ENCODE results near the gene RBM38.

The RBM38 gene

DNA sequence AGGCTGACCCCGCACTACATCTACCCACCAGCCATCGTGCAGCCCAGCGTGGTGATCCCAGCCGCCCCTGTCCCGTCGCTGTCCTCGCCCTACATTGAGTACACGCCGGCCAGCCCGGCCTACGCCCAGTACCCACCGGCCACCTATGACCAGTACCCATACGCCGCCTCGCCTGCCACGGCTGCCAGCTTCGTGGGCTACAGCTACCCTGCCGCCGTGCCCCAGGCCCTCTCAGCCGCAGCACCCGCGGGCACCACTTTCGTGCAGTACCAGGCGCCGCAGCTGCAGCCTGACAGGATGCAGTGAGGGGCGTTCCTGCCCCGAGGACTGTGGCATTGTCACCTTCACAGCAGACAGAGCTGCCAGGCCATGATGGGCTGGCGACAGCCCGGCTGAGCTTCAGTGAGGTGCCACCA is 16.4 kb downstream of the RBM38 start:
- H3K27me3 ChIP-seq (ENCODE audit: low read length): no peaks in the 10 kb centered on the region
- TF ChIP-seq, protein P1, sequence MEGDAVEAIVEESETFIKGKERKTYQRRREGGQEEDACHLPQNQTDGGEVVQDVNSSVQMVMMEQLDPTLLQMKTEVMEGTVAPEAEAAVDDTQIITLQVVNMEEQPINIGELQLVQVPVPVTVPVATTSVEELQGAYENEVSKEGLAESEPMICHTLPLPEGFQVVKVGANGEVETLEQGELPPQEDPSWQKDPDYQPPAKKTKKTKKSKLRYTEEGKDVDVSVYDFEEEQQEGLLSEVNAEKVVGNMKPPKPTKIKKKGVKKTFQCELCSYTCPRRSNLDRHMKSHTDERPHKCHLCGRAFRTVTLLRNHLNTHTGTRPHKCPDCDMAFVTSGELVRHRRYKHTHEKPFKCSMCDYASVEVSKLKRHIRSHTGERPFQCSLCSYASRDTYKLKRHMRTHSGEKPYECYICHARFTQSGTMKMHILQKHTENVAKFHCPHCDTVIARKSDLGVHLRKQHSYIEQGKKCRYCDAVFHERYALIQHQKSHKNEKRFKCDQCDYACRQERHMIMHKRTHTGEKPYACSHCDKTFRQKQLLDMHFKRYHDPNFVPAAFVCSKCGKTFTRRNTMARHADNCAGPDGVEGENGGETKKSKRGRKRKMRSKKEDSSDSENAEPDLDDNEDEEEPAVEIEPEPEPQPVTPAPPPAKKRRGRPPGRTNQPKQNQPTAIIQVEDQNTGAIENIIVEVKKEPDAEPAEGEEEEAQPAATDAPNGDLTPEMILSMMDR (IDR thresholded peaks at IDR 0.05; ENCODE audit: insufficient read depth, low read length, poor library complexity, severe bottlenecking): no peak
- TF ChIP-seq EZH2phosphoT487 (conservative IDR thresholded peaks at IDR 0.05; ENCODE audit: low read length): no peak
- no peaks in the 10 kb centered on the region for H3K9me2 ChIP-seq (replicated peaks; ENCODE audit: insufficient read depth, low read length)
- H3K4me3 ChIP-seq (ENCODE audit: insufficient read depth, low read length, poor library complexity, severe bottlenecking): no peak overlapping the region
- no peak overlapping the region for H2AFZ ChIP-seq (ENCODE audit: low read depth, low read length, severe bottlenecking)
- no peak overlapping the region for H3K27ac ChIP-seq (ENCODE audit: low read depth, low read length)
- H3K9me3 ChIP-seq (ENCODE audit: insufficient read depth, low read length): no peaks in the 10 kb centered on the region
- H3K36me3 ChIP-seq (ENCODE audit: low read length): peaks cover 13% of the 10 kb centered on the region; the same call in 1 of the 2 replicates
- H4K20me1 ChIP-seq (ENCODE audit: low read depth, low read length): peaks cover 17% of the 10 kb centered on the region; the same call in 1 of the 2 replicates
- H3K9ac ChIP-seq (ENCODE audit: low read length): no peak overlapping the region
- peaks cover 20% of the 10 kb centered on the region for H3F3A ChIP-seq (ENCODE audit: insufficient read depth)
- H3K79me2 ChIP-seq (ENCODE audit: insufficient read depth, low read length): peaks cover 14% of the 10 kb centered on the region
- H3K4me2 ChIP-seq (ENCODE audit: low read depth, low read length, poor library complexity, severe bottlenecking): no peak overlapping the region

DNA sequence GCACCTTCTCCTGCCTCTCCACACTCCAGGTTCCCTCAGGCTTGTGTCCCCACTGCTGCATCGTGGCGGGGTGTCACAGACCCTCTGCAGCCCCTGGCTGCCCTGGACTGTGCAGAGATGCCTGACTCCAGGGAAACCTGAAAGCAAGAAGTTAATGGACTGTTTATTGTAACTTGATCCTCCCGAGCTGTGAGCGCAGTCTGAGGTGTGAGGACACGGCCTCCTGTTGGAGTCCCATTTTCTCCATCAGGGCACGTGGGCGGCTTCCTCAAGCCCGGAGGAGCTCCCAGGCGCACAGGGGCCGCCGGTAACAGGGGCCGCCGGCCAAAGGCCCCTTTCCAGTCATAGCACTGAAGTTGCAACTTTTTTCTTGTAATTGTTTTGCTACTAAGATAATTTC is 16.9 kb downstream of the RBM38 start:
- Histone ChIP-seq H3K4me2 (ENCODE audit: low read depth, low read length, poor library complexity, severe bottlenecking) (no peak overlapping the region), H3K4me3 (ENCODE audit: insufficient read depth, low read length, poor library complexity, severe bottlenecking) (no peak overlapping the region), H2AFZ (ENCODE audit: low read depth, low read length, severe bottlenecking) (no peak overlapping the region), H3K9me3 (ENCODE audit: insufficient read depth, low read length) (no peaks in the 10 kb centered on the region), H3K9me2 (replicated peaks; ENCODE audit: insufficient read depth, low read length) (no peaks in the 10 kb centered on the region), H3K27ac (ENCODE audit: low read depth, low read length) (no peak overlapping the region), H3K9ac (ENCODE audit: low read length) (no peak overlapping the region), H3K36me3 (ENCODE audit: low read length) (peaks cover 13% of the 10 kb centered on the region; the same call in 1 of the 2 replicates), H4K20me1 (ENCODE audit: low read depth, low read length) (peaks cover 17% of the 10 kb centered on the region; the same call in 1 of the 2 replicates), H3K27me3 (ENCODE audit: low read length) (no peaks in the 10 kb centered on the region), H3F3A (ENCODE audit: insufficient read depth) (peaks cover 20% of the 10 kb centered on the region), H3K79me2 (ENCODE audit: insufficient read depth, low read length) (peaks cover 11% of the 10 kb centered on the region)
- TF ChIP-seq EZH2phosphoT487 (conservative IDR thresholded peaks at IDR 0.05; ENCODE audit: low read length): no peak
- TF ChIP-seq, protein P1 (IDR thresholded peaks at IDR 0.05; ENCODE audit: insufficient read depth, low read length, poor library complexity, severe bottlenecking): no peak

DNA sequence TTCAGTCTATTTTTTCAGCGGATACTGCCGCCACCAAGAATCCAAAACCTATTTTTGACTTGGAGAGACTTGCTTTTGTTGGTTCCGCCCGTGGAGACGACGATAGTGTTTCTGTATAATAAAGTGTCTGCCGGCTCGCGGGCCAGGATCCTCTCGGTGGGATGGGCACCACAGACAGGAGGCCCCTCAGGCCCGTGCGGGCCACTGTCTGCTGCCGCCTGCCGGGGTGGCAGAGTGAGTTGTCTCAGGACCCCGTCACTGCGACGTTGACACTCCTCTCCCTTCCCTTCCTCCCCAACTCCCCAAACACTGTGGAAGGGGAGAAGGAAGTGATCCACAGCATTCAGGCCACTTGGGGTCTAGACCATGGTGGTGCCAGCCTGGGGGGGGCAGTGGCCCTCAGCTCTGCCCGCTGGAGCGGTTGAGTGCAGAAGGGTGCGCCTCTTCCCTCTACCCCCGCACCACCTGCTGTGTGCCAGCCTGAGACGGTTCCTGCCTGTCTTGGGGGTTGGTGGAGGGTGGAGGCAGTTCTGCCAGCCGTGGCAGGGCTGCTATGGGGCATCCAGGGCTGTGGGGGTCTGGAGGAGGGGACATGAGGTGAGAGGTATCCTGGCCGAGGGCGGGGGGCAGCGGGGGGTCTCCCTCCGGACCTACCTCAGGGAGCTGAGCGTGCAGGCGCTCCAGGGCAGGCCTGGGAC is 17.5 kb downstream of the RBM38 start:
- H4K20me1 ChIP-seq (ENCODE audit: low read depth, low read length): peaks cover 17% of the 10 kb centered on the region; the same call in 1 of the 2 replicates
- no peak overlapping the region for H3K4me2 ChIP-seq (ENCODE audit: low read depth, low read length, poor library complexity, severe bottlenecking)
- TF ChIP-seq, protein P1 (IDR thresholded peaks at IDR 0.05; ENCODE audit: insufficient read depth, low read length, poor library complexity, severe bottlenecking): no peak
- TF ChIP-seq EZH2phosphoT487 (conservative IDR thresholded peaks at IDR 0.05; ENCODE audit: low read length): no peak
- no peak overlapping the region for H2AFZ ChIP-seq (ENCODE audit: low read depth, low read length, severe bottlenecking)
- no peaks in the 10 kb centered on the region for H3K9me3 ChIP-seq (ENCODE audit: insufficient read depth, low read length)
- peaks cover 13% of the 10 kb centered on the region; the same call in 1 of the 2 replicates for H3K36me3 ChIP-seq (ENCODE audit: low read length)
- no peak overlapping the region for H3K4me3 ChIP-seq (ENCODE audit: insufficient read depth, low read length, poor library complexity, severe bottlenecking)
- no peaks in the 10 kb centered on the region for H3K27me3 ChIP-seq (ENCODE audit: low read length)
- H3K9ac ChIP-seq (ENCODE audit: low read length): no peak overlapping the region
- no peak overlapping the region for H3K27ac ChIP-seq (ENCODE audit: low read depth, low read length)
- H3K79me2 ChIP-seq (ENCODE audit: insufficient read depth, low read length): peaks cover 11% of the 10 kb centered on the region
- no peaks in the 10 kb centered on the region for H3K9me2 ChIP-seq (replicated peaks; ENCODE audit: insufficient read depth, low read length)
- peaks cover 20% of the 10 kb centered on the region for H3F3A ChIP-seq (ENCODE audit: insufficient read depth)
